Trophoblast cell (in vitro differentiated cells and primary cell): ENCODE data around the gene THRA.

Source experiments
- DNase-seq, 2 donors: peaks; one replicate each; pipeline ENCODE4 v3.0.0-alpha.2; 2016
- H2AFZ ChIP-seq: 2 replicates; pipeline ENCODE4 v1.6.1; 2013; ENCODE audit warnings: low read length, moderate library complexity, mild to moderate bottlenecking; ENCODE audit not compliant: insufficient read depth, poor library complexity
- H2AK5ac ChIP-seq: 2 replicates; pipeline ENCODE4 v1.6.1; 2013; ENCODE audit warnings: mild to moderate bottlenecking, low read length
- H2BK120ac ChIP-seq: 2 replicates; pipeline ENCODE4 v1.6.1; 2013; ENCODE audit warnings: low read length, mild to moderate bottlenecking, moderate library complexity; ENCODE audit not compliant: insufficient read depth, poor library complexity
- H2BK12ac ChIP-seq: 2 replicates; pipeline ENCODE4 v1.6.1; 2013; ENCODE audit warnings: mild to moderate bottlenecking, low read length, moderate library complexity
- H2BK5ac ChIP-seq: 2 replicates; pipeline ENCODE4 v1.6.1; 2013; ENCODE audit warnings: low read length, low read depth, moderate library complexity, mild to moderate bottlenecking; ENCODE audit not compliant: poor library complexity
- H3K14ac ChIP-seq: 2 replicates; pipeline ENCODE4 v1.6.1; 2013; ENCODE audit warnings: mild to moderate bottlenecking, low read length
- H3K18ac ChIP-seq: 2 replicates; pipeline ENCODE4 v1.6.1; 2013; ENCODE audit warnings: mild to moderate bottlenecking, low read length
- H3K23ac ChIP-seq: 2 replicates; pipeline ENCODE4 v1.6.1; 2013; ENCODE audit warnings: low read length
- H3K27ac ChIP-seq: 2 replicates; pipeline ENCODE4 v1.5.1; 2013; ENCODE audit warnings: low read depth, mild to moderate bottlenecking, inconsistent platforms, low read length, moderate library complexity
- H3K27me3 ChIP-seq: 2 replicates; pipeline ENCODE4 v1.6.1; 2013; ENCODE audit warnings: inconsistent platforms, mild to moderate bottlenecking, low read length, moderate library complexity; ENCODE audit not compliant: insufficient read depth
- H3K36me3 ChIP-seq, 2 experiments: 1 replicate in 1 of 2; 2 replicates in 1 of 2; pipeline ENCODE4 v1.6.1; 2013; ENCODE audit warnings: low read length in 2 of 2, mild to moderate bottlenecking in 2 of 2, moderate library complexity in 1 of 2; ENCODE audit not compliant: insufficient read depth in 2 of 2, control insufficient read depth in 1 of 2
- H3K4ac ChIP-seq: 2 replicates; pipeline ENCODE4 v1.6.1; 2013; ENCODE audit warnings: low read depth, mild to moderate bottlenecking, low read length, moderate library complexity
- H3K4me1 ChIP-seq, 2 experiments: 1 replicate in 1 of 2; 2 replicates in 1 of 2; pipeline ENCODE4 v1.6.1; 2013; ENCODE audit warnings: low read length in 2 of 2, mild to moderate bottlenecking in 2 of 2, moderate library complexity in 1 of 2; ENCODE audit not compliant: insufficient read depth in 2 of 2, control insufficient read depth in 1 of 2
- H3K4me2 ChIP-seq: 2 replicates; pipeline ENCODE4 v1.6.1; 2013; ENCODE audit warnings: inconsistent platforms, mild to moderate bottlenecking, low read length, moderate library complexity
- H3K4me3 ChIP-seq: 2 replicates; pipeline ENCODE4 v1.5.1; 2013; ENCODE audit warnings: mild to moderate bottlenecking, low read depth, low read length, inconsistent platforms
- H3K79me1 ChIP-seq: one replicate; pipeline ENCODE4 v1.6.1; 2013; ENCODE audit warnings: low read length
- H3K79me2 ChIP-seq: 2 replicates; pipeline ENCODE4 v1.6.1; 2013; ENCODE audit warnings: low read length, mild to moderate bottlenecking; ENCODE audit not compliant: control insufficient read depth, insufficient read depth, poor library complexity
- H3K9ac ChIP-seq: 2 replicates; pipeline ENCODE4 v1.6.1; 2013; ENCODE audit warnings: mild to moderate bottlenecking, low read length
- H3K9me3 ChIP-seq: 2 replicates; pipeline ENCODE4 v1.6.1; 2013; ENCODE audit warnings: low read depth, mild to moderate bottlenecking, control low read depth, inconsistent platforms, low read length; ENCODE audit not compliant: insufficient read depth
- H4K12ac ChIP-seq: 2 replicates; pipeline ENCODE4 v1.6.1; 2013; ENCODE audit warnings: low read depth, mild to moderate bottlenecking, low read length, moderate library complexity
- H4K8ac ChIP-seq: 2 replicates; pipeline ENCODE4 v1.6.1; 2013; ENCODE audit warnings: low read depth, mild to moderate bottlenecking, low read length, moderate library complexity
- H4K91ac ChIP-seq: one replicate; pipeline ENCODE4 v1.6.1; 2013; ENCODE audit warnings: low read depth, mild to moderate bottlenecking, low read length, moderate library complexity
- WGBS: extraction: QIAGEN DNeasy Blood & Tissue Kit; methylation state at CpG from one replicate; pipeline ENCODE4 v1.1.7; 2013; ENCODE audit warnings: missing lambda C conversion rate; ENCODE audit not compliant: insufficient read length, insufficient coverage; ENCODE audit errors: extremely low coverage; 5-methylcytosine and 5-hydroxymethylcytosine counted together

THRA gene

GRCh38 chr17:40058186-40058784 lies 4.5 kb upstream of the THRA start:
- Histone ChIP-seq H3K4me1 (peaks cover 2 to 7% of the 10 kb centered on the region in 2 experiments), H3K23ac (no peak overlapping the region), H3K79me2 (peaks cover 4% of the 10 kb centered on the region)

GRCh38 chr17:40058865-40059264 lies 3.9 kb upstream of the THRA start:
- no peak overlapping the region for H3K14ac ChIP-seq
- no peak overlapping the region for H4K91ac ChIP-seq
- H3K4me1 ChIP-seq = peaks cover 2 to 8% of the 10 kb centered on the region in 2 experiments
- H4K12ac ChIP-seq = no peak overlapping the region
- no peak overlapping the region for H2BK120ac ChIP-seq
- H3K36me3 ChIP-seq = no peaks in the 10 kb centered on the region
- H3K9me3 ChIP-seq = no peaks in the 10 kb centered on the region
- no peak overlapping the region for H2BK12ac ChIP-seq
- H2AFZ ChIP-seq = no peak overlapping the region
- H3K79me1 ChIP-seq = peaks cover 9% of the 10 kb centered on the region
- H3K4me3 ChIP-seq = no peak overlapping the region
- no peaks in the 10 kb centered on the region for H3K27me3 ChIP-seq
- H3K18ac ChIP-seq = no peak overlapping the region
- peaks cover 4% of the 10 kb centered on the region for H3K79me2 ChIP-seq
- H2AK5ac ChIP-seq = no peak overlapping the region
- DNase-seq = no peak
- no CpG with 5 or more reads among the region's 1 CpG for WGBS
- H2BK5ac ChIP-seq = no peak overlapping the region
- H3K4ac ChIP-seq = no peak overlapping the region
- H3K23ac ChIP-seq = no peak overlapping the region
- H3K9ac ChIP-seq = no peak overlapping the region
- H3K4me2 ChIP-seq = no peak overlapping the region
- H4K8ac ChIP-seq = no peak overlapping the region
- H3K27ac ChIP-seq = no peak overlapping the region

More at GRCh38 chr17:40058186-40058784, 4.5 kb upstream of the THRA start:
- Histone ChIP-seq H3K4me3 (no peak overlapping the region), H2BK120ac (no peak overlapping the region), H4K91ac (no peak overlapping the region), H3K9ac (no peak overlapping the region), H4K12ac (no peak overlapping the region), H3K36me3 (no peaks in the 10 kb centered on the region), H3K14ac (no peak overlapping the region), H3K4me2 (no peak overlapping the region), H2AFZ (no peak overlapping the region), H3K79me1 (peaks cover 7% of the 10 kb centered on the region), H3K4ac (no peak overlapping the region), H3K18ac (no peak overlapping the region), H3K27me3 (no peaks in the 10 kb centered on the region), H3K9me3 (no peaks in the 10 kb centered on the region), H2BK12ac (no peak overlapping the region), H4K8ac (no peak overlapping the region), H2BK5ac (no peak overlapping the region), H2AK5ac (no peak overlapping the region), H3K27ac (no peak overlapping the region)
- DNase-seq = no peak
- no CpG with 5 or more reads among the region's 8 CpGs for WGBS

GRCh38 chr17:40059729-40060475 lies 2.9 kb upstream of the THRA start:
- no peak overlapping the region for H3K4me3 ChIP-seq
- H3K4ac ChIP-seq = no peak overlapping the region
- no peak overlapping the region for H2AFZ ChIP-seq
- no peak overlapping the region for H3K23ac ChIP-seq
- H2BK12ac ChIP-seq = no peak overlapping the region
- H3K36me3 ChIP-seq = no peaks in the 10 kb centered on the region
- no peaks in the 10 kb centered on the region for H3K27me3 ChIP-seq
- no peak overlapping the region for H2AK5ac ChIP-seq
- H3K79me2 ChIP-seq = no peaks in the 10 kb centered on the region
- no peak overlapping the region for H4K8ac ChIP-seq
- WGBS = no CpG with 5 or more reads among the region's 8 CpGs
- no peak overlapping the region for H4K91ac ChIP-seq
- no peak overlapping the region for H3K4me2 ChIP-seq
- peaks cover 0 to 8% of the 10 kb centered on the region in 2 experiments for H3K4me1 ChIP-seq
- H4K12ac ChIP-seq = no peak overlapping the region
- H3K79me1 ChIP-seq = peaks cover 8% of the 10 kb centered on the region
- H2BK5ac ChIP-seq = no peak overlapping the region
- H2BK120ac ChIP-seq = no peak overlapping the region
- no peak overlapping the region for H3K18ac ChIP-seq
- H3K9me3 ChIP-seq = no peaks in the 10 kb centered on the region
- no peak overlapping the region for H3K9ac ChIP-seq
- H3K14ac ChIP-seq = no peak overlapping the region
- no peak for DNase-seq
- no peak overlapping the region for H3K27ac ChIP-seq

- H3K4me1 ChIP-seq = peaks cover 0 to 14% of the 10 kb centered on the region in 2 experiments
- H3K4me2 ChIP-seq = no peak overlapping the region
- H3K79me2 ChIP-seq = no peaks in the 10 kb centered on the region
- no peak overlapping the region for H3K18ac ChIP-seq
- H4K91ac ChIP-seq = no peak overlapping the region
- peaks cover 8% of the 10 kb centered on the region for H3K79me1 ChIP-seq
- no peak overlapping the region for H3K4me3 ChIP-seq
- H3K27me3 ChIP-seq = no peaks in the 10 kb centered on the region
- H2BK120ac ChIP-seq = no peak overlapping the region
- no peak overlapping the region for H4K8ac ChIP-seq
- no peak overlapping the region for H3K9ac ChIP-seq
- no peaks in the 10 kb centered on the region for H3K36me3 ChIP-seq
- H2AK5ac ChIP-seq = no peak overlapping the region
- H3K14ac ChIP-seq = no peak overlapping the region
- no peaks in the 10 kb centered on the region for H3K9me3 ChIP-seq
- no peak overlapping the region for H2BK12ac ChIP-seq
- WGBS = no CpG with 5 or more reads among the region's 11 CpGs
- no peak overlapping the region for H3K27ac ChIP-seq
- H2AFZ ChIP-seq = no peak overlapping the region
- no peak overlapping the region for H3K23ac ChIP-seq
- DNase-seq = no peak
- H3K4ac ChIP-seq = no peak overlapping the region
- no peak overlapping the region for H4K12ac ChIP-seq
- H2BK5ac ChIP-seq = no peak overlapping the region
These were observed 1.7 kb upstream of the THRA start for GRCh38 chr17:40060887-40061608.
